Right atrium auricular region (tissue), 2 donors: ENCODE results near the gene FBXO42. TPM values are rescaled to one million over a fixed set of nuclear protein-coding genes. Genes with fewer than 3 reads are reported as not detected.
A peak's percentile ranks its signal among the peaks of the same experiment; 100 is the strongest.
"Not testable (repeated sequence)": the region's sequence is repeated elsewhere in the genome, so short reads cannot be mapped to it uniquely, and the experiment has no call there.

Experiments
- DNase-seq: peaks from one replicate; pipeline ENCODE4 v3.0.0-alpha.2; 2019; ENCODE audit warnings: low spot score
- H3K27ac ChIP-seq, 2 donors: fragments of 200-600 bp; sonication (generic); 1 replicate in 1 of 2; 2 replicates in 1 of 2; pipeline ENCODE4 v1.5.1; 2016 to 2019
- H3K27me3 ChIP-seq, 2 donors: fragments of 200-600 bp; sonication (generic); one replicate each; pipeline versions ENCODE4 v1.5.1 to v1.6.0; 2017 to 2019
- H3K36me3 ChIP-seq: fragments of 200-600 bp; sonication (generic); one replicate; pipeline ENCODE4 v1.5.1; 2016
- H3K4me1 ChIP-seq, 2 donors: fragments of 200-600 bp; sonication (generic); one replicate each; pipeline versions ENCODE4 v1.5.1 to v1.6.0; 2017 to 2019
- H3K4me3 ChIP-seq, 2 donors: fragments of 200-600 bp; sonication (generic); 1 replicate in 1 of 2; 2 replicates in 1 of 2; pipeline ENCODE4 v1.5.1; 2017 to 2019; ENCODE audit warnings: mild to moderate bottlenecking in 1 of 2, moderate library complexity in 1 of 2
- H3K9me3 ChIP-seq, 2 donors: fragments of 200-600 bp; sonication (generic); one replicate each; pipeline ENCODE4 v1.5.1; 2019
- CTCF ChIP-seq, 2 donors: fragments of 200-600 bp; sonication (generic); IDR thresholded peaks; one replicate each; pipeline ENCODE4 v1.5.1; 2019; ENCODE audit warnings: antibody characterized with exemption in 2 of 2
- total RNA-seq, 2 donors: library from RNA; depleted of rRNA; stranded (reverse); fragments of >200 nt; gene quantifications; one replicate each; pipeline ENCODE4 v1.1.0, GENCODE V29; 2016

Gene FBXO42
- total RNA-seq, 2 donors from 2014 or later: 11.9 to 16.5 TPM

- H3K9me3 ChIP-seq: no peaks in the 10 kb centered on the region
- H3K4me3 ChIP-seq: no peak overlapping the region
- peaks cover 29% of the 10 kb centered on the region for H3K36me3 ChIP-seq
- no peak for TF ChIP-seq CTCF (IDR thresholded peaks at IDR 0.05)
- peak overlapping the region; percentile 81 to 85 for H3K27ac ChIP-seq
- peaks cover 0 to 64% of the 10 kb centered on the region in 2 donors for H3K4me1 ChIP-seq
- DNase-seq: peak; percentile 91
- no peaks in the 10 kb centered on the region for H3K27me3 ChIP-seq
These were observed 103.4 kb downstream of the FBXO42 start for GRCh38 chr1:16248603-16249516.

- Histone ChIP-seq H3K9me3 (no peaks in the 10 kb centered on the region), H3K4me1 (peaks cover 0 to 62% of the 10 kb centered on the region in 2 donors), H3K27ac (peak overlapping the region; percentile 81 to 85), H3K27me3 (no peaks in the 10 kb centered on the region), H3K4me3 (no peak overlapping the region), H3K36me3 (peaks cover 29% of the 10 kb centered on the region)
- DNase-seq: no peak
- no peak for TF ChIP-seq CTCF (IDR thresholded peaks at IDR 0.05)
These were observed 104.3 kb downstream of the FBXO42 start for GRCh38 chr1:16248007-16248436.

- H3K36me3 ChIP-seq: peaks cover 24% of the 10 kb centered on the region
- no peaks in the 10 kb centered on the region for H3K9me3 ChIP-seq
- no peak overlapping the region for H3K4me3 ChIP-seq
- DNase-seq: no peak
- TF ChIP-seq CTCF (IDR thresholded peaks at IDR 0.05): no peak
- H3K4me1 ChIP-seq: peaks cover 0 to 62% of the 10 kb centered on the region in 2 donors
- no peaks in the 10 kb centered on the region for H3K27me3 ChIP-seq
- peak overlapping the region; percentile 81 to 85 for H3K27ac ChIP-seq
These were observed 104.8 kb downstream of the FBXO42 start for GRCh38 chr1:16247441-16247840.

- H3K27ac ChIP-seq: peak overlapping the region; percentile 81 to 85
- peak in 1 of 2 donors; percentile 22 for TF ChIP-seq CTCF (IDR thresholded peaks at IDR 0.05)
- DNase-seq: no peak
- H3K27me3 ChIP-seq: no peaks in the 10 kb centered on the region
- peaks cover 19% of the 10 kb centered on the region for H3K36me3 ChIP-seq
- no peaks in the 10 kb centered on the region for H3K9me3 ChIP-seq
- no peak overlapping the region for H3K4me3 ChIP-seq
- H3K4me1 ChIP-seq: peaks cover 0 to 62% of the 10 kb centered on the region in 2 donors
These were observed 105.3 kb downstream of the FBXO42 start for GRCh38 chr1:16246961-16247360.

GRCh38 chr1:16246239-16246638 is 106.0 kb downstream of the FBXO42 start:
- H3K9me3 ChIP-seq, DNase-seq, H3K27me3 ChIP-seq, H3K4me3 ChIP-seq: not testable (repeated sequence)
- Histone ChIP-seq H3K36me3 (peaks cover 13% of the 10 kb centered on the region), H3K27ac (peak overlapping the region; percentile 17 to 81), H3K4me1 (peaks cover 0 to 60% of the 10 kb centered on the region in 2 donors)

GRCh38 chr1:16245476-16246196 is 106.6 kb downstream of the FBXO42 start:
- Histone ChIP-seq H3K27me3 (no peaks in the 10 kb centered on the region), H3K36me3 (peaks cover 7% of the 10 kb centered on the region), H3K4me1 (peaks cover 0 to 54% of the 10 kb centered on the region in 2 donors), H3K27ac (peak overlapping the region in 1 of 2 donors; percentile 17), H3K4me3 (no peak overlapping the region), H3K9me3 (no peaks in the 10 kb centered on the region)
- DNase-seq: no peak
- TF ChIP-seq CTCF (IDR thresholded peaks at IDR 0.05): no peak
